Measurements from ENCODE around the gene HCFC1R1. TPM values are rescaled to one million over a fixed set of nuclear protein-coding genes. Genes with fewer than 3 reads are reported as not detected.

HCFC1R1 gene
- total and polyA plus RNA-seq, 8 donors = 25.1 to 66.6 (median 32.8) TPM

GRCh38 chr16:2977440-2977839 is 46.3 kb downstream of the HCFC1R1 start:
- Histone ChIP-seq H3K27ac (no peak overlapping the region), H3K4me1 (peaks cover 11 to 30% of the 10 kb centered on the region in 2 donors), H3K4me3 (no peak overlapping the region), H3K36me3 (peaks cover 0 to 12% of the 10 kb centered on the region in 2 donors), H3K27me3 (no peaks in the 10 kb centered on the region), H3K9me3 (no peaks in the 10 kb centered on the region)
- DNase-seq = peak in 2 of 4 donors; percentile 56 to 86
- intact Hi-C loops (cut with DNase I) = no loop called here
- ATAC-seq = peak; percentile 45
- TF ChIP-seq CTCF (IDR thresholded peaks at IDR 0.05) = no peak

DNA sequence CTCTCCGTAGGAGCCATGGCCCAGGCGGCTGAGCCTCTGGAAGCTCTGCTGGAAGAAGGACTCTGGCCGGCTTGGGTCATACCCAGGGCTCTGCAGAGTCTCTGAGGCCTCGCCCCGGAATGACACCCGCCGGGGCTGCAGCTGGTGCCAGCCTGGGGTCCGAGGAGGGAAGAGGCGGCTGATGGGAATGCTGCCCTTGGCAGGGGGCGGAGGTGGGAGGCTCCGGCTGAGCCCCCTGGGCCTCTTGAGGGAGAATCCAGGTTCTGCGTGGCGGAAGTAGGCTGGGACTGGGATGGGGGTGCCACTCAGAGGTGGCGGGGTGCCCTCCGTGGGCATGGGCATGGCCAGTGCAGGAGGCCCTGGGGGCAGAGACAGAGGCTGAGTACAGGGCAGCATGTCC is 47.1 kb downstream of the HCFC1R1 start:
- DNase-seq (no peak), ATAC-seq (no peak)
- H3K27me3 ChIP-seq = no peaks in the 10 kb centered on the region
- H3K4me1 ChIP-seq = peaks cover 11 to 30% of the 10 kb centered on the region in 2 donors
- no peak overlapping the region for H3K27ac ChIP-seq
- no peak for TF ChIP-seq CTCF (IDR thresholded peaks at IDR 0.05)
- no peaks in the 10 kb centered on the region for H3K9me3 ChIP-seq
- H3K36me3 ChIP-seq = peaks cover 0 to 18% of the 10 kb centered on the region in 2 donors
- intact Hi-C loops (cut with DNase I) = no loop called here
- no peak overlapping the region for H3K4me3 ChIP-seq

DNA sequence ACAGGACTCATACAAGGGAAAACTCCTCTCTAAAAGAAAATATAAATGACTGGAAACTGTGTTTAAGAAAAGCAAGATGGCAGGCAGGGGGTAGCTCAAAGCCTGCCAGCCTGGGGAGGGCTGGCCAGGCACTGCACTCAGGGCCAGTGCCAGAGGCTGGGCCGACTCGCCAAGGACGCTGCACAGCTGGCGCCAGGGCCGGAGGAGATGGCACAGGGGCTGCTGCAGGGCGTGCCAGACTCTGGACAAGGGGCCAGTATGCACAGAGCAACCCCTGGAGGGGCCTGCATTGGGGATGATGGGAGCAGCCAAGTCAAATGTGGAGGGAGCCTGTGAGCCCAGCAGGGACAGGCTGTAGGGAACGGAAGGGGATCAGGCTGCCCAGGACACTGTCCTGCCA is 47.5 kb downstream of the HCFC1R1 start:
- Histone ChIP-seq H3K4me1 (peaks cover 11 to 29% of the 10 kb centered on the region in 2 donors), H3K36me3 (peaks cover 0 to 19% of the 10 kb centered on the region in 2 donors), H3K27ac (no peak overlapping the region), H3K4me3 (no peak overlapping the region), H3K9me3 (no peaks in the 10 kb centered on the region), H3K27me3 (no peaks in the 10 kb centered on the region)
- DNase-seq (no peak), ATAC-seq (no peak)
- TF ChIP-seq CTCF (IDR thresholded peaks at IDR 0.05) = no peak
- intact Hi-C loops (cut with DNase I) = no loop called here

DNA sequence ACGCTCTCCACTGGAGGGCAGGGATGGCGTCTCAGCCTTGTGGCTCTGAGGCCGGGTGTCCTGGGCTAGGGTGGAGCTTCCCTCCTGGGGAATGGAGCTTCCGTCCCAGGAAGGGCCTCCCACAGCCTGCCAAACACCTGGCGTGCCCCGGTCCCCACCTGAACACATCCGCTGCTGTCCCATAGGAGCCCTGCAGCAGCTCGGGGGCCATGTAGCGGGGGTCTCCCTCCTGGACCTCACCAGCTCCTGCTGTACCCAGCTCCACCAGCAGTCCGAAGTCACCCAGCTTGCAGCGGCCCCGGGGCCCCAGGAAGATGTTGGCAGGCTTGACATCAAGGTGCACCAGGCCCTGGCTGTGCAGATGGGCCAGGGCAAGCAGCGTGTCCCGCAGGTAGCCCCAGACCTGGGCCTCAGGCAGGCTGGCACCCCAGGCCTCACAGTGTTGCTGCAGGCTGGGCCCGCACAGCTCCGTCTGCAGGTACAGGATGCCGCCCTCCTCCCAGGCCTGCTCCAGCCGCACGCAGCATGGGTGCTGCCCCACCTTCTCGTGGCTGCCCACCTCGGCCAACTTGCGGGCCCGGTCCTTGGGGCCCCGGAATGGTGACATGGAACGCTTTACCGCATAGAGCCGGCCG is 48.5 kb downstream of the HCFC1R1 start:
- no peak for TF ChIP-seq CTCF (IDR thresholded peaks at IDR 0.05)
- ATAC-seq (no peak), DNase-seq (no peak)
- Histone ChIP-seq H3K9me3 (no peaks in the 10 kb centered on the region), H3K4me1 (peaks cover 6 to 32% of the 10 kb centered on the region in 2 donors), H3K27me3 (no peaks in the 10 kb centered on the region), H3K36me3 (peaks cover 0 to 19% of the 10 kb centered on the region in 2 donors), H3K4me3 (no peak overlapping the region), H3K27ac (no peak overlapping the region)
- intact Hi-C loops (cut with DNase I) = no loop called here

DNA sequence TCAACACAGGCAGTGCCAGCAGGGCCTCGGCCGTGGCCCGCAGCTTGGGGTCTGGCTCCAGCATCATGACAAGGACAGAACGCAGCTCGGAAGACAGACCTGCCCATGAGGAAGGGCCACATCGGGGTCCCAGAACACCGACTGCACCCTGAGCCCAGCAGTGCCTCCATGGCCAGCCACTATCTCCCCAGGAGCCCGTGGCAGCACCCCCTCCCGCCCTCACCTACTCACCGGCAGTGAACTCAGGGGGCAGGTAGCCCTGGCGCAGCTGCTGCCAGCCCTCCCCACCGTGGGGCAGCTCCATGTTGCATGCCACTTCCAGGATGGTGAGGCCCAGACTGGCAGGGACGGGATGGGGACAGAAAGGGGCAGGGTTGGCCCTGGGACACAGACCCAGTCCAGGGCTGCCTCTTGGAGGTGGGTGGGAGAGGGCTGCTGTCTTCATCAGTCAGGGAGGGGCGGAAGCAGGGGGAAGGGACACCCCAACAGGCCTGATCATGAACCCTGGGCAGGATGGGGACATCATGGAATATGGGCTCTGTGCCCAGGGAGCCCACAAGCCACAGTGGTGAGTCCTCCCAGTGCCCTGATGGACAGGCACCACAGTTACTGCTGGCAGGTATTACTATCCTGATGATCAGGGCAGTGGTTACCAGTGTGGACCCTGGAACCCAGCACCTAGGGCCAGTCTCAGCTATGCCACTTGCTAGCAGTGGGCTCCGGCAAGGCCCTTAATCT is 49.3 kb downstream of the HCFC1R1 start:
- DNase-seq (no peak), ATAC-seq (no peak)
- intact Hi-C loops (cut with DNase I) = no loop called here
- H3K4me1 ChIP-seq = peaks cover under 1 to 32% of the 10 kb centered on the region in 2 donors
- H3K27ac ChIP-seq = no peak overlapping the region
- no peaks in the 10 kb centered on the region for H3K27me3 ChIP-seq
- no peak overlapping the region for H3K4me3 ChIP-seq
- no peaks in the 10 kb centered on the region for H3K9me3 ChIP-seq
- no peak for TF ChIP-seq CTCF (IDR thresholded peaks at IDR 0.05)
- H3K36me3 ChIP-seq = peaks cover 0 to 19% of the 10 kb centered on the region in 2 donors

All from left lung (tissue), 10 donors.